HG03060 (cell line): ENCODE results near the gene MROH2B.

Experiments
- ATAC-seq: cut with Tn5 transposase; IDR thresholded peaks from one replicate; pipeline ENCODE4 v1.9.1; 2021; ENCODE audit warnings: low read depth, moderate number of reproducible peaks; ENCODE audit not compliant: unreplicated experiment

MROH2B gene

DNA sequence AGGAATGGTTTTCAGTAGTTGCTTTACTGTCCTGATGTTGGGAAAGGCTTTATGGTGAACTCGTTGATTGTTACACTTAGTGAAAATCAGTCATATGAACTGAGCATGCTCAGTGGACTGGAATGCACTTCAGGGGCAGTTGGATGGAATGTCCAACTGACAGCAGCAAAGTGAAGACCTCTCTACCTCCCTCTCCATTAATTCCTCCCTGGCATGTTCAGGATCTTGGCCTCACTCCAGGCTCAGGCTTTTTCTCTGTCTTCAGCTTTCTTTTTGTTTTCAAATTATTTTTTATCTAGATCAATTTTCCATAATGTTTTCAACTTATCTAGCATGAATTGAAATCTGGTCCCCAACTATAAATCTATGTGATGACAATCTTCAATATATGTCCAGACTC lies at the start of gene MROH2B:
Gene MROH2B (minus strand): TSS at position 101 of the 400 bp plus-strand sequence. CDS start 490 bp downstream, outside the sequence.
- no peak for ATAC-seq

DNA sequence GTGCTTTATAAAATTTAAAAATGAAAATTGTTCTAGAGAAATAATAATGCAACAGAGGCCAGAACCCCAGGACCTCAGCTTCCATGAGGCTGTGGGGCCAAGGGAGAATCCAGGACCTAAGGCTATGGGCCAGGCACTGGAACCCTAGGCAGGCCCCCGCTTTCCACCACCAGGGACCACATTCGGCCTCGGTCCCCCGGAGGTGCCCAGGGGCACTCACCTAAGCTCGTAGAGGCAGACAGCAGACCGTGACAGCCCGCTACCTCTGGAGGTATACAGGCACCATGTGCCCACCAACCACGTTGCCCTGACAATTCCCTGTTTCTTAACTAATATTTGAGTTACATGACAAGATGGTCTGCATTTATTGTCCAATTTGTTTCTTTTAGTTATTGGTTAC lies 49.5 kb upstream of the MROH2B start:
- ATAC-seq, result no peak

DNA sequence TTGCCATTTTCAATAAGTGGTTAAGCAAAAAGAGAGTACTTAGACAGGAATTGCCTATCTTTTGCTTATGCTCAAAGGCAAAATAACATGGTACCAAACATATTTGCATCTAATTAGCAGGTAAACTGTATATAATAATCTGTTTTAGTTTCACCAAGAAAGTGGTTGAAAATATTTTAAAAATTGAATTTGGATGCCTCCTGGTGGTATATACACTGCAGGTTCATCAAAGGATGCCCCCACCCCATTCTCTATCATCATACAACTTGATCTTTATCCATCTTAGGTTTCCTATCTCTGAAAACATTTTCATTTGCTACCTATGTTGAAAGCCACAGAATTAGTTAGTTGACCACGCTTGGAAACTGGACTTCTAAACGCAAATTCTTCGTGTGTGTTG lies 47.0 kb upstream of the MROH2B start:
- ATAC-seq, result no peak

DNA sequence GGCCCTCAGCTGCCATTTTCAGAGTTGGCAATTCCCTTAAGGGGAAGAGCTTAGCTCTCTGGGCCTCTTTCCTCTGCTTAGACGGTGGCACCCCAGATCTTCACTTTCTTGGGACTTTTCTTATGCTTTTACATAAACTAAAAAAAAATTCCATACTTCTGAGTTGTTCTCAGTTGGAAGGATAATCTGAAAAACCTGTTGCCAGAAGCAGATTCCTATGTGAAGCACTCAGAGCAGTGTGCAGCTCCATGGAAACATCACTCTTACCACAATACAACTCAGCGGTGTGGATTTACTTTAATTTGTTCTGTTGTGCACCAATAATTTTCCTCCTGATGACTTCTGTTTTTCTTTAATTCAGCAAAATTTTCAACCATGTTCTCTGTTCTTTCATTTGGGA lies 44.1 kb upstream of the MROH2B start:
- ATAC-seq, result no peak

DNA sequence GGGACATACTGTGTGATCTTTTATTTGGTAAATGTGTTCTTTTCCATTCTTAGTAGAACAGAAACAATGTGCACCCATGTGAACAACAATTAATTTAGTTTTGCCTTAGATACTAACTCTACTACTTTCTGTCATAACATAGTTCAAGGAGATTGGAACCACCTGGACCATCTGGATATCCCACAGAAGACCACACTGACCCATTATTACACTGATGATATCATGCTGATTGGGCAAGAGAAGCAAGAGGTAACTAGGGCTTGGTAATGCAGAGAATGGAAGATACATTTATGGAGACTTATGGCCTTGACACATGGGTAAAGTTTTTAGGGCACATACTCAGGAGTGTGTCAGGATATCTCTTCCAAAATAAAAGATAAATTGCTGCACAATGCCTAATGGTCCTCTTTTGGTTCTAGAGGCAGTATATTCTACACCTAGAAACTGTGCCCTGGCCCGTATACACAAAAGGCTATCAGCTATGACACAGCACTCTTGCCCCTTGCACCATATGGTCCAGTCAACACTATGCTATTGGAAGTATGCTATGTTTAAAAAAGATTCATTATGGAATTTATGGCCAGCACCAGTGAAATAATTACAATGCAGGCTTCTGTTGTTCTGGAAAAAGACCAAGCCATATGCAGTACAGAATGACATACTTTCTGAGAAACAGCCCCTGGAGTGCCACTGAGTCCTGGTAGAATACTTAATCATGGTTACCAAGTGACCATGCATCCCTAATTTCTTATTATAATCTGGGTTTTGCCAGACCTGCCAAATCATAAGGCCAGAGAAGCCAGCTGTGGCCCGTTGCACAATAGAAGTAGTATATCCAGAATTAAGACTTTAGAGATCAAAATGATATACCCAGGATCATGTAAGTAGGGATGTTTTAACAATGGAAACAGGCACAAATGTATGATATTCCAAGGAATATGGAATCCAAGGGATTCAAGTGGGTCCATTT lies 41.6 kb upstream of the MROH2B start:
- ATAC-seq, result no peak

DNA sequence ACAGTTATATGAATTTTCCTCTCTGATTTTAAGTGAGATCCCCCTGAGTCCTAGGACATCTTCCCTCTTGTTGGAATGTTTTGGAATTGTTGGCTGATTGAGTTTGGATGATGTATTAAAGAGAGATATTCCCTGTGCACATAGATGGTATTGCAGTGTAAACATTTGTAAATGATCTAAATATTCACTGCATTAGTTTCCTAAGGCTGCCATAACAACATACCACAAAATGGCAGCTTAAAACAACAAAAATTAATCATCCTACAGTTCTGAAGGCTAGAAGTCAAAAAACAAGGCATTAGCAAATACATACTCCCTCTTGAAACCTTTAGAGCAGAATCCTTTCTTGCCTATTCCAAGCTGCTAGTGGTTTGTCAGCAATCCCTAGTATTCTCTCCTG lies 38.0 kb upstream of the MROH2B start:
- no peak for ATAC-seq

DNA sequence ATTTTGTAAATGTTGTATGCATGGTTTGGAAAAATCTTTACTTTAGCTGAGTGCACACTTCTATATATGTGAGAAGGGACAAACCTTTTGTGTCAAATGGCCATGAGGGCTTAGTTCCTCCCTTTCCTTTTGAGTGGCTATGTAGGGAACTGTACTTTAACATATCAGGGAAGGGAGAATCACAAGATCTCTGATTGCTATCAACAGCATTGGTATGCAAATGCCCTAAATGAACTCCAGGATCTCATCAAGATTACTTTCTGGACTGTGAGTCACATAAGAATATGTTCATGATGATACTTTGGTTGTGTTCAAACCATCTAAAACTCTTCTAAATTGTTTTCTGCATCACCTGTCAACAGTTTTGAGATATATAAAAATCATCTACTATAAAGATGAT lies 31.2 kb upstream of the MROH2B start:
- ATAC-seq, result no peak

DNA sequence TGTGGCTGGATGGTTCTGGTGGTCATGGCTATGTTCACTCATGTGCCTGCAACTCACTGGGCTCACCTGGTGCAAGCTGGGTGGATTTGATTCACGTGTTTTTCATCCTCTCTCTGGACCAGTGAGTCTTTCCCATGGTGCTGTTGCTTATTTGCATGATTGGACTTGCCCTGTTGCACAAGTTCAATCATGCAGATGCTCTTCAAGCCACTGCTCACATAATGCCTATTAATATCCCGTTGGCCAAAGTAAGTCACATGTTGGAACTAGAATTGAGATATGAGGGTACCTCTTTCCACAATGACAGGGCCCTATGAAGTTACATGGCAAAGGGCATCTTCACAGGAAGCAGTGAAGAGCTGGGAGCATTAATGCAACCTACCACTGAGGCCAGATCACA lies 26.5 kb upstream of the MROH2B start:
- ATAC-seq, result no peak

DNA sequence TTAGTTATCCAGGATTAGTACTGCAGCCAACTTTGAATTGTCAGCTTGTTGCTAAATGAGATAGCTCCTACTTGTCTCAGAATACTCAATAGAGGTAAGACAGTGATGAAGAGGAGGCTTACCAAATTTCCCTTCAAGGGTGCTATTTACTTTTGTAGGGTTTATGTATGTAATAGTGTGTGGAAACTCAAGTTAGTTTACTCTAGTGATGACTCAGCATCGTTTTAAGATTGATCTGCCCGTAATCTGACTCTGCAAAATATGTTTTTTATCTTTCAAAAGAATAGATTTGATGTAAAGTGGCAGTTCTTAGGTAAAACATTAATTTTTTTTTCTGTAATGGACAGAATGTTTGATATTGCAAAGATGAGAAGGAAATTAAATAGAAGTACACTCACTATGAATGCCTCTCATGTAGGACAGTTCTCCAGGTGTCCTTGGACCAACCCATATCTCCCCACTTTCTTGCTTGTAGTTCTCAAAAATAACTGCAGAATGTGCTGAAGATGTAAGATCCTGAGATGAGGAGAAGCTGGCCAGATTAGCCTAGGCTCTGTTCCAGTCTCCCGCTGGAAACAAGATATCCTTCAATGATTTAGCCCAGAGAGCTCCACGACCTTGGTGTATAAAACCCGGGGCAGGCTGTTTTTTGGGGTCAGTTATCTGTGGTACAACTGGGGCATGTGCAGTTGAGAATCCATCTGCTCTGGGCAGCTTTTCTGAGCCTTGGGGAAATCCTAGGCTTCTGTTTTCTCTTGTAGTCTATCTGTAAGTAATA lies 24.4 kb upstream of the MROH2B start:
- ATAC-seq, result no peak

DNA sequence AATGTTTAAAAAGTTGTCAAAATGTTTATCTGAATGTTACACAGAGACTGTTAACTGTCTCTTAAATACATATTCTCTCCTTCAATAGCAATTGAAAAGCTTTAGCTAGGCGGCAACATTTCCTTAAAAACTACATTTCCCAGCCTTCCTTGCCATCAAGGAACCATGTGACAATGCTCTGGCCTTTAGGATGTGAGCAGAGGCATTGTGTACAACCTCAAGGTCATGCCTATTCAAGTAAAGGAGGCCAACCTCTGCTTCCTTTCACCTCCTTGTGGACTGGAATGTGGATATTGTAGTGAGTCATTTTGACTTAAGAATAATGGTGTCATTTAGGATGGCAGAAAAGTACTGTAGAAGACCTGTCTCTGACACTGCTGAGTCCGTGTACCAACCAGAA lies 23.7 kb upstream of the MROH2B start:
- ATAC-seq, result no peak

DNA sequence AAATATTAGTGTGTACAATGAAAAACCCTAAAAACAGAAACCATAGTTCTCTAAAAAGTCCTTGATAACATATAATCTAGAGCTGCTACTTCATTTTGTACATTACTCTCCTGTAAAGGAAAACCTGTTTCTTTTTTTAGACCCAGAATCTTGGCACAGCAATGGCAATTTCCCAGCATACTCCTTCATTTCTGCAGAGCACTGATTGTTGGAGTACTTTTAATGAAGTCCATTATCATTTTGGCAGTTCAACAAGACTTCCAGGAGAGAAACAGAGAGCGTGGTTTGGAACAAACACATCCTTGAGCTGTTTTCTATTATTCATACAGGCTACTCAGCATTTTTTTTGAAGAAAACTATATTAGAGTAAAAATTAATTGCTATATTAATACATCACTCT lies 22.7 kb upstream of the MROH2B start:
- ATAC-seq, result no peak

DNA sequence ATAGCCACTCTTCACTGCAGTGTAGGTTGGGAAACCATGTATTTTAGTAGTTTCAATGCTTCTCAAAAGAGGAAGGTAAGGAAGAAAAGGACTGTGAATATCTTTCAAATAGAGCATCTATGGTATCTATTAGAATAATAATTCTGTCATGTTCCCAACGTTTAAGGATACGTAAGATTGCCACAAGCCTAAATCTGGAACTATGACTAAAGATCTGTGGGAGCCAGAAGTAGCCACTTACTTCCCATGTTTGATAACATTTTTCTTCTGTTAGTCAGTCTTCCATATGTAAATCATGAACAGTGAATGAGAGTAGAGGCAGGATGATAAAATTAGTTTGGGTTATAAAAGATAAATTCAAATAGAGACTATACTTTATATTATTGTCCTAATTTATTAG lies 16.3 kb upstream of the MROH2B start:
- no peak for ATAC-seq

DNA sequence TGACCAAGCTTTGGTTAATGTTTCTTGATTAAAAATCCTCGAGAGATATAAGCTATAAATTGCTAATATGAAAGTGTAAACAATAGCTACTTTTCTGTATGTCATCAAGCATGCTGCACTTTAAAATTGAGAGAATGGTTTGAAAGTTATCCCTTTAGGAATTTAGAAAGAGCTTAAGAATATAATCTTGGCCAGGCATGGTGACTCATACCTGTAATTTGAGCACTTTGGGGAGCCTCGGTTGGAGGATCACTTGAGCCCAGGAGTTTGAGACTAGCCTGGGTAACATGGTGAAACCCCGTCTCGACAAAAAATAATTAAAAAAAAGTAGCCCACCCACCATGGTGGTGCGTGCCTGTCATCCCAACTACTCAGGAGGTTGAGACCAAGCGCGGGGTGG lies 12.2 kb upstream of the MROH2B start:
- no peak for ATAC-seq

DNA sequence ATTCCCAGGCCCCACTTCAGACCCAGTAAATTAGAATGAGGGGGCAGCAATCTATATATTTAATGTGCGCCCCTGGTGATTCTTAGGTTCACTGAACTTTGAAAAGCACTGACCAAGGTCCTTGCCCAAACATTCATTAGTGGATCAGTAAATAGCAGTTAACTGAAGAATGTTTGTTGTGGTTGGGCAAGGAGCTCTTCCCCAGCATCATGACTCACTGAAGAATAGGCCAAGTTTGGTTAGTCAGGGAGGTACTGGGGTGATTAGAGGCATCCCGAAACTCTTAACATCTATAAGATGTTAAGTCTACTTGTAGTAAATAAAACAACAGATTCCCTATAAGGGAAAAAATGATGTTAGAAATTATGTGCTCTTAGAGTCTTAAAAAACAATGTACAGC lies 833 bp upstream of the MROH2B start:
- no peak for ATAC-seq

DNA sequence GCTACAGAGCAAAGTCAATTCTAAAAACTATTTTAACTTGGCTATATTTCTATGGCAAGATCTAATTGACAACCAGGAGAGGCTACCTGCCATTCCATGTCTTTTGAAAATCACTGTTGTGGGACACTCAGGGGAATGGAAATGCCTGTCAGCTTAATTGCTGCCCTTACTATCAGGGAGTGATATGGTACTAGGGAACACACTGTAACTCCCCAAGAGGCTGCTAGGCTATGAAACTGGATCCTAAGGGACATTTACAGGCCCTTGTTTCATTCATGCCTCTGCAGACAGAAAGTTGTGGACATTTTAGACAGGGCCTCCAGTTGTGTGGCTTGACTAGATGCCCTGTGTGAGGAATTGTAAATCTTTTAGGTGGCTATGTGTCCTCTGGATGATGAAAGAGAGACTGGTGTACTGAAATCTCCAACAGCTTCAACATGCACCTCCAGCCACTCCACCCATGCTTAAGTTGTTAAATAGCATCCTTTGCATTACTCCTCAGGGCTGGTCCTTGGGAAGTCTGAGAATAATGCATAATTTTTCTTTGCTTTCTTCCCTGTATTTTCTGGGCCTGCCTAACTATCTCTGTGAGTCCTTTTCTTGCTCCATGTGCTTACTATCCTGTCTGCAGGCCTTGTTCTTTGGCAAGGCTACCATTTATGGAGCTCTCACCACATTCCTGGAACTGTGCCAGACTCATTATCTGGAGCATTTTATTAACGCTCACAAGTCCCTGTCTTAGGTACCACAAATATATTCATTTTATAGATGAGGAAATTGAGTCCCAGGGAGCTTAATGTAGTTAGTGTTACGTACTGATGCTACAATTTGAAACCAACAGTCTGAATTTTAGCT lies 3.2 kb downstream of the MROH2B start:
- ATAC-seq, result no peak

DNA sequence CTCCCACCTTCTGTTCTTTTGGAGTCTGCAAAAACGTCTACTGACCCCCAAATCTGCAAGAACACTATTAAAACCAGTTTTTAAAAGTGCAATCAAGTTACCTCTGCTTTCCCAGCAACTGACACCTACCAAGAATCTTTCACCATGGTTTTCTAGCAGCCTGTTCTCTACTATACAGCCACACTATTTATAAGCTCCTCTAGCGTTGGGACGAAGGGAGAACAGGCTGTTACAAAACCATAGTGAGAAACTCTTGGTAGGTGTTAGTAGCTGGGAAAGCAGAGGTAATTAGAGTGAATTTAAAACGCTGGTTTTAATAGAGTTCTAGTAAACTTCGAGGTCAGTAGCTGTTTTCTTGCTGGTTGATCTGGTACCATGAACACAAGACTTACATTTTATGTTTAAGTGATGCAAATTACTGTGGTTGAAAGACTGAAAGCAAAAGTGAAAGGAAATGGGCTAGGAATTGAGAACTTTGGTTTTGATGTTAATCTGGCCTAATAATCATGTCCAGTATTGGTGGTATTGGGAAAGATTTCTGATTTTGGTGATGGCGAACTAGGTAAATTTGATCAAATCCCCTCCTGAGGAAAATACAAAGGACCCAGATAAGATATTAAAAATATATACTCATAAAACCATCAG lies 5.3 kb downstream of the MROH2B start:
- no peak for ATAC-seq

DNA sequence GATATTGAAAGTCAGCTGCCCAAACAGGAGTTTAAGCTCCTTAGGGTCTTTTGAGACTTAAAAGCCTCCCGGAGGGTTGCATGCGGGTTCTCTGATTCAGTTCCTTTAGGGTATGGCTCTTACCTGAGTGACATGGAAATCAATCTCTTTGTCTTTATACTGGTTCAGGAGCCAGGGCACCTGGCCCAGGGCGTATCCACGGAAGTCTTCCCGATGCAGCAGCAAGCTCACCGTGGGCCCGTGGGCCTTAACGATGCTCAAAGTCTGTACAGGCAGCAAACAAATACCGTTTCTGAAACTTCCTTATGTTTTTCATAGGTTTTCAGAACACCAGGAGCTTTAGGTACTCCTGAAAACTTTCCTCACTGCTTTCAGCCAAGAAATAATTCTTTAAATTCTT lies 13.2 kb downstream of the MROH2B start:
- no peak for ATAC-seq

DNA sequence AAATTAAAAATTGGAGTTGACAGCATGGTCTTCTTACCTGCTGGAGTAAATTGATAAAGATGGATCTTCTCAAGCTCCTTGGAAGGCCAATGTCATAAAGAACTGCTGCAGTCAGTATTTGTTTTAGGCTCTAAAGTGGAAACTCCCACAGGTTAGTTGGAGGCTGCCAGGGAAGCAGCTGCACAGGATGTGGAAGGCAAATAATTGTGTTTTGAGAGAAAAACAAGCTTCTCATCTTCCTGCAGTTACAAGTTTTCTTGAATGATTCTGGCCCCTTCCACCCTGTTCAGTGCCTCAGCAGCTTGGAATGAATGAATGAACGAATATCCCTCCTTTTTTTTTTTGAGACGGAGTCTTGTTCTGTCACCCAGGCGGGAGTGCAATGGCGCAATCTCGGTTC lies 13.9 kb downstream of the MROH2B start:
- no peak for ATAC-seq

DNA sequence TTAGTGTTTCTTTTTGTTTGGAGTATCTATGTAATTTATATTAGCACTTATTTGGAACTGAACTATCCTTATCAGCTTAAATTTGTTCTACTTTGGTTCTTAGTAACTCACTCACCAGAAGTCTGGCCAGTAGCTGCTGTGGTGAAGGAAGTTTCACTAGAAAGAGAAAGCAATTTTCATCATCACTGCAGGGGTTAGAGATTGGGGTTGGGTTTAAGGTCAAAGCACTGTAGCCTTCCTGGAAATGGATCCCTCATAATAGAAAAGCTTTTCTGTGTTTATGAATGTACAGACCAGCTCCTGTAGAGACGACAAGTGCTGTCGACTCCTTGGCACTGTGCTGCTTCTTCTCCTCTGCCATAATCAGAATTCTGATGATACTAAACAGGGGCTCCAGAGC lies 22.2 kb downstream of the MROH2B start:
- no peak for ATAC-seq

DNA sequence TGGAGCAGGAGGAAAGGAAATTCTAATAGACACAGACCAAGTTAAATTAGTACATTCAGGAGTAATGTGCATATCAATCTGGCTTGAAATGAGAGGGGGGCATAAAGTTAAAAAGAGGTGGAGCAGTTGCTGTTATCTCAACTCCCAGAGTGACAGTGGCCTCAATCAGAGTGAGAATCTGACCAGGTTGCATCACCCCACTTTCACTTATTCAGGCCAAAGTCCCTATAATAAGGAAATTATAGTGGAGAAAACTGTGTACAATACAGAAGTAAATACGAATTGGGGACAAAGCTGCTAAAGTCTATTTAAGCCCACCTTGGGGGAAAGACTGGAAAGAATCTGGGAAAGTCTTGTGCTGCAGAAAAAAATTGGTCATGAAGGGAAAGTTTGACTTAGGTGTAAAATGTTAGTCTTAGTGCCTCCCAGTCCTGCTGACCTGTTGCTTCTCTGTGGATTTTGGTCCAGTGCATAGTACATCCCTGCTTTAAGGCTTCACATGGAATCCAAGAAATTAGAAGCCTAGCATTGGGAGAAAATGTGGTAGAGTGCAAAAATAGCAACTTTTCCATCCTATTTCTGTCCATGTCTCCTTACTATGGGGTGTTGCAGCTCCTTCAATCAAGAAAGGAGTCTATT lies 27.9 kb downstream of the MROH2B start:
- ATAC-seq, result no peak
